Measurements from ENCODE around the gene TTLL11.

TTLL11 gene

GRCh38 chr9:121857928-121858327, 235.2 kb downstream of the TTLL11 start:
- DNase-seq (ENCODE audit: low read depth, low spot score), result no peak

DNA sequence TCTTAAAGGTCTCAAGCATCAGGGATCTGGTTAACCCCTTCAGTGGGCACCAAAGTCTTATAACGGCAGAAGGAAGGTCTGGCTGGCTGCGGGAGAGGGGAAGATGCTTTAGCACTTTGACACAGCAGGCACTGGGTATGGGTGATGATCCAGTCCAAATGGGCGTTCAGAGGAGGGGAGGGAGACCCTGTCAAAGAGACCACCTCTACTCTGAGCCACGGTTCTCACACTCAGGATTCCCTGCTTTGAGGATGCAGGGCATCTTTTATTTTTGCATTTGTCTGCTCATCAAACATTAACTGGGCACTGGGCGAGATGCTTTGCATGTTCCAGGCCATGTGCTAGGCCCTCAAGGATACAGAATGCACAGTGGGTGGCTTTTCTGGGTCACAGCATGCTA, 237.6 kb downstream of the TTLL11 start:
- DNase-seq (ENCODE audit: low read depth, low spot score), result no peak

DNA sequence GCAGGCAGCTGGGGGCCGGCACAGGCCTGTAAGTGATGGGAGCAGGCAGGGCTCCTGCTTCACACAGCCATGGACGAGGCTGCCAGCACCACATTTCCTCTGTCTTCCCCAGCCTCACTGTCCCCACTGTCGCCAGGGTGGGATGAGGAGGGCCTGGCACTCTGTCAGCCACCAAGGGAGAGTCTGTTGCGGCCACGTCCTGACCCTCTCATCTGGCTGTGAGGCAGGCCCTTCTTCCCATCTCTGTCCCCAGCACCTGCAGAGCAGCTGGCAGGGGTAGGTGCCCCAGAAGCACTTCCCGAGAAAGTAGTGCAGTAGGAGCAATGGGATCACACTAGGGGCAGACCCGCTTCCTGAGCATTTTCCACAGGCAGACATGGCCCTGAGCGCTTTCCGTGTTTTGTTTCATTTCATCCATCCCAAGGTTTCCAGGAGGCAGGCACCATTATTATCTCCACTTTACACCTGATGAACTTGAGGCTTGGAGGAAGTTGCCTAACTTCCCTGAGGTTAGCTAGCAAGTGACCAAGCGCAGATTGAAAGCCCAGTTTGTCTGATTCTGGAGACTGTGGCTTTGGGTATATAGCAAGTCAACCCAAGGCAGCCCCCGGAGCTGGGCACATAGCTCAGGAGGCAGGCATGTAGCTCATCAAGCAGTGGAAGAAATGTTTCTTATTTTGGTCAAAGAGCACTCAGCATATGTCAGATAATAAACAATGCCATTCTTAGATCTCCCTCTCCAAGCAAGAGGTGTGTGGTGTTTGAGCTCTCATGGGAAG, 239.3 kb downstream of the TTLL11 start:
- no peak for DNase-seq (ENCODE audit: low read depth, low spot score)

DNA sequence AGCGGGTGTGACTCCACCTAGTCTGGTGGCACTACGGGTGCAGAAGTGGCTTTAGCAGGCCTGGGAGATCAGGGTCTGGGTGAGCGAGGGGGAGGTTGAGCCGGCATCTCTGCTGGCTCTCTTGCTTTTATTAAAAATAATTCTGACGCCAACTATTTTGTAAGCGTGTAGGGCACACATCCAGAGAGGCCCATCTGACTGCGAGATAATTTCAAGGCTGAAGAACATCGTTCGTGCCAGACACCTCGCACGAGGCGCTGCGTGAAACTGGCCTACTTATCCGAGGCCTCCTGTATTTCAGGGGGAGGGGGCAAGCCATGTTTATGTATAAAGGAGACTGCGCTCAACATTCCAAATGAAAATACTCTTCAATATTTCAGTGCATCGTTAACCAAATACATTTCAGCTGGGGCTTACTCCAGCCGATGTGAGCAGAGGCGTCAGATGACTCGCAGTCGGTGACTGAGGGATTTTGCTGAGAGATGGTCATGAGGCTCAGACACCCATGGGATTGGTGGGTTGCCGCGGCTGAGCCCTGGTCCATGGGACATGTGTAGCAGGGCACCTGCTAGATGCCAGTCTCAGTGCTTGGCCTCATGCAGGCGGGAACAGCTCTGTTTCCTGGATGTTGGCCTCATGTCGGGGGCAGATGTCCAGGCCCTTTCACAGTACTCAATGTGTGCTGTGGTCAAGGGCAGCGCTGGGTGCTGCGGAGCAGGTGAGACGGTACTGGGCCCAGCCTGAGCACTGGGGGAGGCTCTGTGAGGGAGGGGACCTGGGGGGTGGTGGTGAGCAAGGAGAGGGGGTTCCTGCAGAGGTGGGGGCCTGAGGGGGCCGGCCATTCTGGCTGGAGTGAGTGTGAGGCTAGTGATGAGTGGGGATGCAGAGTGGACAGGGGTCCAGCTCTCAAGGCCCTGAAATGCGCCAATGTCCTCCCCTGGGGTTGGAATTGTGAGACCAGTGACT, 240.2 kb downstream of the TTLL11 start:
- no peak for DNase-seq (ENCODE audit: low read depth, low spot score)

DNA sequence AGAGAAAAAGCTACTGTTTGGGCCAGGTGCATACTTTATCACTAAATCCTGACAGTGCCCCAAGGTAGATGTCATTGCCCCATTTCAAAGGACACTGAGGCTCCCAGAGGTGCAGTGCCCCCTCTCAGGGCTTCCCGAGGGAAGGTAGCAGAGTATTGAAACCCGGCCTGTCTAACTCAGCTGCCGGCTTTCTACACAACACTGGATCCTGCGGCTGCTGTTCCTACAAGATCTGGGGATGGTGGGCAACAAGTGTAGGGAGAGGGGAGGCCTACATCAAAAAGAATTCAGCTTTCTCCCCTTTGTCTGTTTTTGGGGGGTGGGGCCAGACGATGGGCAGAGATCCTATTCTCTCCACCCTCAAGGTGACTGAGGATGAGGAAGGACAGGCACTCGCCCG, 240.9 kb downstream of the TTLL11 start:
- no peak for DNase-seq (ENCODE audit: low read depth, low spot score)

DNA sequence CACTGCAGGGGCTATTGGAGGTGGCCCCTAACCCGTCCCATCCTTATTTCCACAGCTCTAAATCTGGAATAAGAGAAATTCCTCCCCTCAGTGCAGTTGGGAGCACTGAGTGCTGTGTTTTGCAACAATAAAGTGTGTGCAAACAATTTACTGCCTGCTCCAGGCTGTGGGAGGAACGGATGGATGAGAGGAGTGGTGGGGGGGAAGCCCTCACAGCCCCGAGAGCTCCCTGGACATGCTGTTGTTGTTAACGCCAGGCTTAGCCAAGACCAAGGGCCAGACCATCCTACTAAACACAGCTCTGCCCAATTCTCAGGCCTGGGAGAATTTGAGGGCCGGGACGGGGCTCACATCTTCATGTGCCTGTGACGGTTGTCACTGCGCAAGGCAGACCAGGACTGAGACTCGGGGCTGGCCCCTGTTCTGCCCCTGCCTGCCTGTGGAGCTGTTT, 241.4 kb downstream of the TTLL11 start:
- no peak for DNase-seq (ENCODE audit: low read depth, low spot score)

DNA sequence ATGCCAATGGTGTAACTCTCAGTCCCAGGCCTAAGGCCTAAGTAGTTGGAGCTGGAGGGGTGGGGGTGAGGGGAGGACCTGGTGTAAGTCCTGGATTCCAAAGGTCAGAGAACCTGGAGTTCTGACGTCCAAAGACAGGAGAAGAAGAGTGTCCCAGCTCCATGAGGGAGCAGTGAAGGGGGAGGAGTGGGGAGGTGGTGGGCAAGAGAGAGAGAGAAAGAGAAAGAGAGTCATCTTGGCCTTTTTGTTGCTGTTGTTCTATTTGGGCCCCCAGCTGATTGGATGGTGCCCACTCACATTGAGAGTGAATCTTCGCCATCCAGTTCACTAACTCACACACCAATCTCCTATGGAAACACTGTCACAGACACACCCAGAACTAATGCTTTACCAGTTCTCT, 242.7 kb downstream of the TTLL11 start:
- DNase-seq (ENCODE audit: low read depth, low spot score), result no peak

GRCh38 chr9:121849554-121849953, 243.6 kb downstream of the TTLL11 start:
- DNase-seq (ENCODE audit: low read depth, low spot score), result no peak

DNA sequence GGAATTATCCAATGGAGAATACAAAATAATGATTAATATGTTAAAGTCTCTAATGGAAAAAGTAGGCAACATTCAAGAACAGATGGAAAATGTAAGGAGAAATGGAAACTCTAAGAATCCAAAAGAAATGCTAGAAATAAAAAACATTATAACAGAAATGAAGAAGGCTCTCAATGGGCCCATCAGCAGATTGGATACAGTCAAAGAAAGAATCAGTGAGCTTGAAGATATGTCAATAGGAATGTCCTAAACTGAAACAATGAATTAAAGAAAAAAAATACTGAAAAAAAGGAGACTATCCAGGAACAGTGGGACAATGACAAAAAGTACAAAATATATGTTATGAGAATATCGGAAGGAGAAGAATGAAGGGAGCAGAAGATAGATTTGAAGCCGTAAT, 248.5 kb downstream of the TTLL11 start:
- DNase-seq (ENCODE audit: low read depth, low spot score), result no peak

- DNase-seq (ENCODE audit: low read depth, low spot score), result no peak
Observed at GRCh38 chr9:121844098-121844497, 249.0 kb downstream of the TTLL11 start.

- DNase-seq (ENCODE audit: low read depth, low spot score), result no peak
Observed at GRCh38 chr9:121842612-121842978, 250.5 kb downstream of the TTLL11 start.

DNA sequence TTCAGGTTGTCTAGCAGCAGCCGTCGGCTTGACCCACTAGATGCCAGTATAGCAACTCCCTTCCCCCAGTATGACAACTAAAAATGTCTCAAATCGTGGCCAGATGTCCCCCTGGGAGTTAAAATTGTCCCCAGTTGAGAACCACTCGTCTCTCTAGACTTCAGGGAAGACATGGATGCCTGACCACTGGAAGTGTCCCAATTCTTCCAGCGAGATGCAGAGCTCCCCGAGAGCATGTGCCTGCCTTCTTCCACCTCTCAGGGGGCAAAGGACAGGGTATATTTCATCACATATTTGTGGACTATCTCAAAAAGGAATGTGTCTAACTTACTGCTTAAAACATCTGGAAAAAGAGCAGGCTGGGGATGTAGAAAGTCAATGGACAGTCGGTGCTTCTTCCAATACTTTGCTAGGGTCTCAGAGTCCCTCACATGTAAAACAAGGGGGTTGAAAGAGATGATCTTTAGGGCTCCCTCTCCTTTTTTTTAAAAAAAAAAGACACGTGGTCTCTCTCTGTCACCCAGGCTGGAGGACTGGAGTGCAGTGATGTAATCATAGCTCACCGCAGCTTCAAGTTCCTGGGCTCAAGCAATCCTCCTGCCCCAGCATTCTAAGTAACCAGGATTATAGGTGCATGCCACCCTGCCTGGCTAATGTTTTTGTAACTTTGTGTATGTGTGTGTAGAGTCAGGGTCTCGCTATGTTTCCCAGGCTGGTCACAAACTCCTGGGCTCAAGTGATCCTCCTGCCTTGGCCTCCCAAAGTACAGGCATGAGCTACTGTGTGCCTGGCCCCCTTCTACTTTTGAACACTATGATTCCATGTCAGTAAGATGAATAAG, 251.1 kb downstream of the TTLL11 start:
- DNase-seq (ENCODE audit: low read depth, low spot score), result no peak

- DNase-seq (ENCODE audit: low read depth, low spot score), result no peak
Observed at GRCh38 chr9:121840838-121841760, 252.0 kb downstream of the TTLL11 start.

- DNase-seq (ENCODE audit: low read depth, low spot score), result no peak
Observed at GRCh38 chr9:121839726-121840500, 253.2 kb downstream of the TTLL11 start.

DNA sequence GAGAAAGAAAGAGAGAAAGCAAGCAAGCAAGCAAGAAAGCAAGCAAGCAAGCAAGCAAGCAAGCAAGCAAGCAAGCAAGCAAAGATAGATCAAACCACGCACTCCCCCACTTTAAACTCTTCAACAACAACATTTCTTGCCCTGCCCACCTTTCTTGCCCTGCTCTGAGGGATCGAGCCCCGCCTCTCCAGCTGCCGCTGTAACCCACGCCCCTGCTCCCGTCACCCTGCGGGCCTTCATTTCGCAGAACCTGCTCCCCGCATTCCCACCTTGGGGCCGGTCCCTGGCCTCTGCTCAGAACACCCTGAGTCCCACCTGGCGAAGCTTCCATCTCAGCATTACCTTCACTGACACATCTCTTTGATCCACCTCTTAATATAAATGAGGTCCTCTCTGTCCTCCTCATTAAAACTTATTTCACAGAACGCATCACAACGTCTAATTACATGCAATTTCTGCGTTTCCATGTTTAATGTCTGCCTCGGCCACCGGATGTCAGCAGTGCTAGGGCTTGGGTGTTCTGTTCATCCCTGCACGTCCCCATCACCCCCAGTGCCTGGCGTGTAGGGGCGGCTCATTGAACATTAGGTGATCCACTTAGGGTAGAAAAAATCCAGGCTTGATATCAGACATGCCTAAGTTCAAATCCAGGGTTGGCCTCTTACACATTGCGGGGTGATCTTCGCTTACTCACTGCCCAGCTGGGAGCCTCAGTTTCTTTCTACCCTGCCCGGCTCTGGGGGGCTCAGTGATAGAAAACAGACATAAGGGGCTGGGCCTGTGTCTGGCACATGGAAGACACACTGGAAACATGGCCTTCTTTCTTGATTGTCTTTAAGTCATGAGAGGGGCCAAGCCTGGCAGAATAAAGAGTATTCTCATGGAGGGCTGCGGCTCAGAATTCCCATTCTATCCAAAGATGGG, 254.1 kb downstream of the TTLL11 start:
- no peak for DNase-seq (ENCODE audit: low read depth, low spot score)

- DNase-seq (ENCODE audit: low read depth, low spot score), result no peak
Observed at GRCh38 chr9:121837113-121837961, 255.8 kb downstream of the TTLL11 start.

DNA sequence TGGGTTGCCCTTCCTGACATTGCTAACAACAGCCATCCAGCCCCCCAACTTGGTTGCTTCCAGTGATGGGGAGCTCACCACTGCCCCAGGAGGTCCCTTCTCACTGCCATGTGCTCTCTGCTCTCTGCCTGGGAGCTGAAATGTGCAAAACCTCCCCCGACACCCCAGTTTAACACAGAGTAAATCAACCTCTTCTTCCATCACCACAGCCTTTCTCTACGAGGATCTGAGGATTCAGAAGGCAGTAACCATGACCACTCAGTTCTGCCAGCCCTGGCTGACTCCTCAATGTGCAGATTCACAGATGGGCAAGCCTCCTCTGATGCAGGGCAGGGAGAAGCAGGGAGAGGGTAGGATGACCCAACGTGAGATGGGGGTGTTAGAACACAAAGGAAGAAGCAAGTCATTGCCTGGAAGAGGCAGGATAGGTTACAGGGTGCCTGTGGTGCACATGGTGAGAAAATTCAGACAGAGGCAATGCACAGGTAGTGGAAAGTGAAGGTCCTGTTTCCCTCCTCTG, 256.7 kb downstream of the TTLL11 start:
- DNase-seq (ENCODE audit: low read depth, low spot score), result no peak
